GM08714 (cell line): Measurements from ENCODE around the gene IGFL4.

Experiments
- H3K4me3 ChIP-seq: fragments of 200-500 bp; sonication (Bioruptor generic); 2 replicates; pipeline ENCODE4 v1.5.1; 2014; ENCODE audit warnings: mild to moderate bottlenecking, low read length, inconsistent platforms
- ZNF274 ChIP-seq: IDR thresholded peaks from 2 replicates; pipeline ENCODE4 v1.6.1; 2012; ENCODE audit warnings: mild to moderate bottlenecking, low read depth, low read length

IGFL4 gene

GRCh38 chr19:46040125-46040524, 677 bp downstream of the IGFL4 start:
- H3K4me3 ChIP-seq, result no peak overlapping the region
- TF ChIP-seq ZNF274, result no peak

DNA sequence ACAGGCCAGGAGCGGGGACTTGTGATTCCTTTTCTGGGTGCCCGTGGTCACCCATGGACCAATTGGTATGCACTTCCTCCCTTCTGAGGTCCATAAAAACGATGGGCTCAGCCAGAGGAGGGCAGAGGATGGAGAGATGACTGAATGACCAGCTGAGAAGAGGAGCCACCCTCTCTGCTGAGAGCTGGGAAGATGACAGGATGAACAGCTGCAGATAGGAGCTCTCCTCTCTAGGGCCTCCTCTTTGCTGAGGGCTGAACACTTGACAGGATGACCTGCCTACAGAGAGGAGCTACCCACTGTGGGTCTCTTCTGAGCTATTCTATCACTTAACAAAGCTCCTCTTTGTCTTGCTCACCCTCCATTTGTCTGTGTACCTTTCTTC, 4.1 kb downstream of the IGFL4 start:
- H3K4me3 ChIP-seq, result no peak overlapping the region
- TF ChIP-seq ZNF274, result no peak

- H3K4me3 ChIP-seq, result no peak overlapping the region
- TF ChIP-seq ZNF274, result no peak
Observed at GRCh38 chr19:46035986-46036743, 4.6 kb downstream of the IGFL4 start.

GRCh38 chr19:46035546-46035945, 5.3 kb downstream of the IGFL4 start:
- TF ChIP-seq ZNF274, result no peak
- H3K4me3 ChIP-seq, result no peak overlapping the region

DNA sequence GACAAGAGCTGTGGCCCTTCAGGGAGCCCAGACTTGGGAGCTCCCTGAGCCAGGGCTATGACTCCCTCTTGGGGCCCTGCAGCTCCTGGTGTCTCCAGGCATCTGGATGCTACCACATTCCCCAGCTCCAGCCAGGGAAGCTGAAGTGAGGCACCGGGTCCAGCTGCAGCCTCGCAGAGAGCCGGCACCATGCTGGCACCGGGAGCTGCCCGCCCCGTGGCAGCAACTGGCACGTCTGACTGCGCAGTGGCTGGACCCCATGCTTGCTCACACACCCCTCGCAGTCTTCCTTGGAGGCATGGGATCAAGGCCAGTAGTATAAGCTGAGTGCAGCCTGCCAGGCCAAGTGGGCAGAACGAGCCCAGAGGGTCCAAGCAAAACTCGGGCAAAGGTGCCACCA, 7.4 kb downstream of the IGFL4 start:
- TF ChIP-seq ZNF274, result no peak
- no peak overlapping the region for H3K4me3 ChIP-seq

- TF ChIP-seq ZNF274, result no peak
- no peak overlapping the region for H3K4me3 ChIP-seq
Observed at GRCh38 chr19:46032597-46033025, 8.2 kb downstream of the IGFL4 start.

DNA sequence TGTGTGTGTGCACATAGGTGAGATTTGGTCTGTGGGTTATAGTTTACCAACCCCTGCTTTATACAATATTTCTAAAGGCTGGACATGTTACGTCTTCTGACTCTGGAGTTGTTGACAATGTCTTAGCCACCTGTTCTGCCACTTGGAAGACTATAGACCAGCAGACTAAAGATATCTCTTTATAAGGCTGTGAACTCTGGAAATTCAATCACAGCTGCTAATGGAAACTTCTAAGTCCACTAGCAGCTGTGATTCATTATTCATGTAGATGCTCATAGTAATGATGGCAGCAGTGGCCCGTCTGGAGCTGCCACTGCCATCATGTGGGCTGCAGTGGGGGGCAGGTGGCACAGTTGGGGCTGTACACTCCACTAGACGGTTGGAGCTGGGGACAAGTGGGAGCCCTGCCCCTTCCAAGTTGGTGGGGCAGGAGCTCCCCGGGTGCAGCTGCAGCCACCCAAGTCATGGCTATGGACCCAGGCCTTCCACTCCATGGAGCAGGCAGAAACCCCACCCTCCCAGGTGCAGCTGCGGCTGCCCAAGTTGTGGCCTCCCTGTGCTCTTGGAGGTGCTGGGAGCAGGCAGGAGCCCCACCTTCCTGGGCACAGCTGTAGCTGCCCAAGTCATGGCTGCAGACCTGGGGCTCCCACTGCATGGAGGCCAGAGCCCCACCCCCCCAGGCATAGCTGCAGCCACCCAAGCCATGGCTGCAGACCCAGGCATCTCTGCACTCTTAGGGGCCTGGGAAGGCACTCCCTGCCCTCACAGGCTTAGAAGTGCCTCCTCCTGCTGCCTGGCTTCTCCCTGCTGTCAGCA, 8.8 kb downstream of the IGFL4 start:
- no peak for TF ChIP-seq ZNF274
- no peak overlapping the region for H3K4me3 ChIP-seq

GRCh38 chr19:46030812-46031550, 9.8 kb downstream of the IGFL4 start:
- no peak for TF ChIP-seq ZNF274
- no peak overlapping the region for H3K4me3 ChIP-seq

- TF ChIP-seq ZNF274, result no peak
- H3K4me3 ChIP-seq, result no peak overlapping the region
Observed at GRCh38 chr19:46025835-46026234, 15.0 kb downstream of the IGFL4 start.

DNA sequence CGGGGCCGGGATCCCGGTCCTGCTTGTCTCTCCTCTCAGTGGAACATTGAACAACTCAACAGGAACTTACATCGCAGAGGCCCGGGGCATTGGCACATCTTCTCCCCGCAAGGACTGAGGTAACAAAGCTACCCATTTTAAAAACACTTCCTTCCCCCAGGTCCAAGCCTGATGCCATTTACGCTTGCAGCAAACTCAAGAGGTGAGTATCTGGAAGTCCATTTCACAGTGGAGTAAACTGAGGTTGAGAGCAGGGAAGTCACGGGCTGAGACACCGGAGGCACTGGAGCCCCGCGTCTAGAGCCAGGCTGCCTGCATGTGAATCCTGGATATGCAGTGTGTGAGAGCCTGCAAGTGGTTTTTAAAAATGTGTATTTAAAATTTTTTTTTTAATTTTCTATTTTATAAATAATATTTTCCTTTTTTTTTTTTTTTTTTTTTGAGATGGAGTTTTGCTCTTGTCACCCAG, 17.5 kb downstream of the IGFL4 start:
- no peak overlapping the region for H3K4me3 ChIP-seq
- no peak for TF ChIP-seq ZNF274

GRCh38 chr19:46022431-46023310, 18.1 kb downstream of the IGFL4 start, which contains the start of gene PGLYRP1:
PGLYRP1 (minus strand) TSS chr19:46023053; CDS start chr19:46023021, 32 bp downstream.
- H3K4me3 ChIP-seq, result no peak within 1 kb of the TSS
- TF ChIP-seq ZNF274, result no peak

DNA sequence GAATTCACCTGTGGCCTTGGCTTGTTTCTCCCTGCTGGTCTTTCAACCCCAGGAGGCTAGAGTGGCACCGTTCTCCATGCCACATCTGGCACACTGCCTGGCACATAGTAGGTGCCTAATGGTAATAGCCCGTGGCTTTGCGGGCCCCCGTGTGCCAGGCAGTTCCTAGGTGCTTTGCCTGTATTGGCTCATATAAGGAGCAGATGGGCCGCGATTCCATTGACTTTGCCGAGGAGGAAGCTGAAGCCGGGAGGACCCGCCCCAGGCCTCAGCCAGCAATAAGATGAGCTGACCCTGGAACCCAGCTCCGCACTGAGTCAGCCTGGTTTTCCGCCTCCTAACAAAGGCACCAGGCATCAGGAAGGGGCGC, 18.8 kb downstream of the IGFL4 start:
- TF ChIP-seq ZNF274, result no peak
- no peak overlapping the region for H3K4me3 ChIP-seq

GRCh38 chr19:46021531-46022041, 19.2 kb downstream of the IGFL4 start:
- H3K4me3 ChIP-seq, result no peak overlapping the region
- TF ChIP-seq ZNF274, result no peak
